HG03025 (cell line): Measurements from ENCODE around the gene RAB3C.

ENCODE experiments used
- ATAC-seq: cut with Tn5 transposase; IDR thresholded peaks from one replicate; pipeline ENCODE4 v1.9.1; 2021; ENCODE audit warnings: mild to moderate bottlenecking, moderate library complexity; ENCODE audit not compliant: unreplicated experiment, low FRiP score

Gene RAB3C

GRCh38 chr5:58855851-58856739 lies 273.2 kb downstream of the RAB3C start:
- ATAC-seq = no peak

- no peak for ATAC-seq
Measured at GRCh38 chr5:58857609-58858008, 274.7 kb downstream of the RAB3C start.

GRCh38 chr5:58860680-58861079 lies 277.8 kb downstream of the RAB3C start:
- ATAC-seq = no peak

- no peak for ATAC-seq
Measured at GRCh38 chr5:58868931-58869330, 286.1 kb downstream of the RAB3C start.

GRCh38 chr5:58871648-58872242 lies 288.9 kb downstream of the RAB3C start:
- no peak for ATAC-seq

DNA sequence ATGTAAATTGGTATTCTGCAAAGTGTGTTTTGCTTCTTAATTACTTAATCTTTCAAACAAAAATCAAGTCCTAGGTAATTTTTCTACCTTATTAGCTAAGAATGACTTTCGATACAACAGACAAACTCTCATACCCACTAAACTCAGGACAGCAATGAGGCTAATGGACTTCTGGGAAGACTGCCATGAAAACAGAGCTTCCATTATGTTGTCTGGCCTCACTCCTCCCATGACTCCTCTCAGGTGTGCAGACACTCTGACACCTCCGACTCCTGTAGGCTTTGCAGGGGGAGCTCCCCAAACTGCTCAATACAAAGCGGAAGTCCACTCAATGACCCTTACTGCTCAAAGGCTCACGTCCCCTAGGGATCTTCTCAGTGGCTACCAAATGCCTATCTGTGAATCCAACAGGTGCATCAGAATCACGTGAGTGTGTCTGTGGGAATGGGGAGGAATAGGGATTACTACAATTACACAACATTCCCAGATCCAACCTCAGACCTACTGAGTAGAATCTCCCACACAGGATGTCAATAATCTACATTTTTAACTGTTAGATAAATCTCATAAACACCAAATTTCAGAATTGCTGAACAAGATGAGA lies 289.9 kb downstream of the RAB3C start:
- ATAC-seq = no peak

DNA sequence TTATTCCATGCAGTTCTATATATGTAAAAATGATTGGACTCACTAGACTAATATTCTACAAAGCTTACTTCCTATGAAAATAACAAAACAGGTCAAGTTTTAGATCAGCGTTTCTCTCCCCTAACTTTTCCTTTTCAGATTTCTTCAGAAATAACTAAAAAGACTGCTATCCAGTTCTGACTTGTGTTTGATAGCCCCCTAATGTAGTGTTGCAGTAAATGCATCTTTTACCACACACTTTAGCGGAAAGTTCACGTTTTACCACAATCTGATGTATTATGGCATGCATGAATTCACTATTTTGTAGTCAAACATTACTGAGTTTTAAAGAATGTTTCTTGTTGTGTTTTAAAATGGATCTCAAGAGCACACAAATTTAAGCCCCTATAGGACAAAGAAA lies 292.7 kb downstream of the RAB3C start:
- ATAC-seq = no peak

DNA sequence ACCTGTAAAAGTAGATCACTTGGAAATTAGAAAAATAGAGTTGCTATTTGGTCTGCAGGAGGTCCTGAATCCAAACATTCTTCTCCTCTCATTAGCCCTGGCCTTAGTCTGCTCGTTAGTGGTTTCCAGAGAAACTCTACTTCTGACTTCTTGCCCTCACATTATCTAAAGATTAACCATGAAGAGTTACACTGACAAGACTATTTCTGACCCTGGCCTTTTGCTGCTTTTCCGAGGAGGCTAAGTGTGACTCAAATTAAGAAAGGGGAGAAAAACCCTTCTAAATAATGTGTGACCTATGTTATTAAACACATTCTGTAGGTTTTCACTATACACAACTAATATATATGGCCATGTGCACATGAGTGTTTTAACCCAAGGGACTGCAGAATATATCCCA lies 302.4 kb downstream of the RAB3C start:
- no peak for ATAC-seq

DNA sequence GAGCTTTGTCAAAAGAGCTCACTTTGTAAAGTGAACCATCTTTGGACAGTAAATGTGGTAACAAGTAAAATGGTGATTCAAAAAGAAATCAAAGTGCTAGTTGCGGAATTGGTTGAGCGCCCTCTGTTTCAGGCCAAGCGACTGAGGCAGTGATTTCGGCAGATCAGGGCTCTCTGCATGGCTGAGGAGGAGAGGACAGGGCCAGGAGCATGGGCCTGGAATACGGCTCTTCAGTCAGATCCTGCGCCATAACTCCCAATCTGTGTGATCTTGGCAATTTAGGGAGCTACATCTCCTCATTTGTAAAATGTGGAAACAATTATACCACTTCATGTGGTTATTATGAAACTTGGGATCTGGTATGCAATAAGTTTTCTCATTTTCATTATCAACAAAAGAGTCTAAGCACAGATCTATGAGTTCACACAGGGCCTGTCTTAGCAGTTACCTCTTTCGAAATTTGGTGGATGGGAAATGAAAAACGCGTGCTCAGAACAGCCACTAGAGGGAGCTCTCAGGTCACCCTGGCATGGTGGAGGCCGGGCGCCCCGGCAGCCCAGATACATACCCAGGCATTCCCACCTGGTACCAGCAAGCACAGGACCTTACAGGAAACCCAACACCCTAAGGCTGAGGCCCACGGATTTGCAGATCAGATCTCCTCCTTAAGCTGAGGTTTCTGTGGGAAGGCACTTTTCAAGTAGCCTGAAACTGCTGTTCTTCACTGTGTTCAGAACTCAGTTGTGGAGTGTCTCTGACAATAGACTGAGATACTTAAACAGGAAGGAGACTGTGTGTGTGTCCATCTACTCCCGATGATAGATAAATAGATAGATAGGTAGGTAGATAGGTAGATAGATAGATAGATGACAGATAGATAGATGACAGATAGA lies 303.7 kb downstream of the RAB3C start:
- ATAC-seq = peak; percentile 76

- ATAC-seq = no peak
Measured at GRCh38 chr5:58887311-58887710, 304.4 kb downstream of the RAB3C start.

DNA sequence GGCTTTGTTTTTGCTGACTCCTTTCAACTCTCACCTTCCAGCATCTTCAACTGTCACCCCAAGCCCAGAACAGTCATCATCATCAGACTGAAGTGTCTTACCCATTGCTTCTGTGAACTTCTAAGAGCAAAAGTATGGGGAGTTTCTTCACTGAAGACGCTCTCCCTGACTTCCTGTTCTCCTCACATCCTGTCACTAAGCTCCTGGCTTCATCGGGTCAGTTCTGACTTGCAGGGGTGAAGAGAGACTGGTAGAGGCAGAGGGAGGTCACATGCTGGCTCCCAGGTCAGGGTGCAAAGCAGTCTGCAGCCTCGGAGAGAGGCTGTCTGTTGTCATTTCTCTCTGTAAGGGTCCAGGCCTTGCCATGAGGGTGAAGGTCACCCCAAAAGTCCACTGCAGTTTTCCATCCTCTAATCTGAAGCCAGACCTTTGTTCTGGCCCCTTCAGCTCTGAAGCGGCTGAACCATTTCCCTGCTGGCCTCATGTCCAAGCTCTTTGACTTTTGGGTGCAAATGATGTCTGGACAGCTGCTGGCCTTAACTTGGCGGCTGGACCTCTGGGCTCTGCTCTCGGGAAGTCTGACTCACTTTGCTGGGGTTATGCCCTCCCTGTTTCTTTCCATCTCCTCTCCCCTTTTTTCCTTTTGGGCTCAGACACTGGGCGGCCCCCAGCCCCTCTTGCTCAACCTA lies 305.0 kb downstream of the RAB3C start:
- no peak for ATAC-seq

GRCh38 chr5:58890265-58890664 lies 307.4 kb downstream of the RAB3C start:
- no peak for ATAC-seq

DNA sequence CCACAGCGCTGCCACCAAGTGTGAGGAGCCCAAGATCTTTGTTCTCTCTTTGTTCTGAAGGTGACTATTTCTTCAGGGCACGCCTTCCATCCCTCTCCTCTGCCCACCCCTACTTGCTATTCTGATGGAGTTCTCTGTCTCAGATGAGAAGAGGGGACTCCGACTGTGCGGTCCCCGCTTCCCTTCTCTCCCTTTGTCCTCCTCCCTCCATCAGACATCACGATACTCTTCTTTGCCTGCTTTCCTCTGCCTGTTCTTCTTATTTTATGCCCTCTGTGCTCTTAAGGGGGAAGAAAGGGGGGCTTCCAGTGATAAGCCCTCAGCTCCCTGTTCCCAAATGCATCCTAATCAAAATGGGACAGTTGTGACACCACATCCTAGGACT lies 307.8 kb downstream of the RAB3C start:
- ATAC-seq = no peak

GRCh38 chr5:58891086-58891970 lies 308.5 kb downstream of the RAB3C start:
- peak; percentile 49 for ATAC-seq

DNA sequence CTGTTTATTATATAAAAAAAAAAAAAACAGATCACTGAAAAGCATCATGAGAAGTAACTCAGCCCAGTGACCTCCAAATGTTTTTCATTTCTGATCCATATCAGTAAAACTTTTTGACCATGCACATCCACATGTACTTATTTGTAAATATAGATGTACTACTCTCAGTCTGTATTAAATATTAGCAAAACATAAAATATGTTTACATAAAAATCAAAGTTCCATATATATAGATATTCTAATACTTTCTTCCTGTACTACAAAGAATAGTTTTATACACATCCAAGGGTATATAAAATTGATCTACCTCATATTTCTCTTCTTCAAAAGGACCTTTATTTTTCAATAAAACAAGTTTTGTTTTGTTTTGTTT lies 309.1 kb downstream of the RAB3C start:
- no peak for ATAC-seq

DNA sequence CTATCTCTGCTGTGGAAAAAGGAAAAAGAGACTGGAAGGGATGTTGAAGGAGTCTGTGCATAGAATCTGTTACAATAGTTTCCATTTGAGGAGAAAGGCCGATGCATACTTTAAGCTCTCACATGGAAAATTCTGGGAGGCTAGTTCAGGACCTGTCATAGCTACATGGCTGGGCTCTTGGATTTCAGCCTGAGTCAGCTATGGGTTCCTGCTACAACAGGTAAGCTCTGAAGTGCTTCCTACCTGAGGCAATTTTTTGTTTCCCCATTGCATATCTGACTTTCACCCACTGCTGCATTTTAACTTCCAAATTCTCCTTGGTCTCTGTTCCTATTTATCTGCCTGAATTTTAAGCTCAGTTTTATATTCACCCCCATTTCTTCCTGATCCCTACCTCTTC lies 310.7 kb downstream of the RAB3C start:
- ATAC-seq = no peak

- ATAC-seq = no peak
Measured at GRCh38 chr5:58898006-58898405, 315.1 kb downstream of the RAB3C start.

GRCh38 chr5:58898538-58898937 lies 315.7 kb downstream of the RAB3C start:
- no peak for ATAC-seq

DNA sequence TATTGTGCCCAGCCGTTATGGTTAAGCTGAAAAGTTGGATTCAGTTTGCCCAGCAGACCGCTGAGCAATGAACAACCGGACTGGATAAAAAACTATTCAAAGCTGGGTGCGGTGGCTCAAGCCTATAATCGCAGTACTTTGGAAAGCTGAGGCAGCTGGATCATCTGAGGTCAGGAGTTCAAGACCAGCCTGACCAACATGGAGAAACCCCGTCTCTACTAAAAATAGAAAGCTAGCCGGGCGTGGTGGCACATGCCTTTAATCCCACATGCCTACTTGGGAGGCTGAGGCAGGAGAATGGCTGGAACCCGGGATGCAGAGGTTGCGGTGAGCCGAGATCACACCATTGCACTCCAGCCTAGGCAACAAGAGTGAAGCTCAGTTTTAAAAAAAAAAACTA lies 318.4 kb downstream of the RAB3C start:
- no peak for ATAC-seq
